Lung (tissue), 12 donors: ENCODE data around the gene SCAMP3. TPM values are rescaled to one million over a fixed set of nuclear protein-coding genes. Genes with fewer than 3 reads are reported as not detected.
A peak's percentile ranks its signal among the peaks of the same experiment; 100 is the strongest.

Experiments used
- ATAC-seq: fragments of 200-7000 bp; cut with Tn5 transposase; one replicate; pipeline ENCODE4 v1.9.1; 2020; ENCODE audit warnings: moderate number of reproducible peaks; ENCODE audit not compliant: insufficient read depth, low FRiP score
- DNase-seq, 3 donors: peaks; one replicate each; pipeline ENCODE4 v3.0.0-alpha.2; 2013 to 2017
- H3K27ac ChIP-seq, 2 donors: one replicate each; pipeline ENCODE4 v1.5.1; 2013; ENCODE audit warnings: mild to moderate bottlenecking in 2 of 2, moderate library complexity in 2 of 2, control low read depth in 1 of 2, inconsistent platforms in 1 of 2, low read depth in 1 of 2, low read length in 1 of 2
- H3K27me3 ChIP-seq, 3 donors: one replicate each; pipeline ENCODE4 v1.5.1; 2013; ENCODE audit warnings: low read length in 2 of 3; ENCODE audit not compliant: control insufficient read depth in 3 of 3, insufficient read depth in 3 of 3
- H3K36me3 ChIP-seq, 4 donors: one replicate each; pipeline ENCODE4 v1.5.1; 2013; ENCODE audit warnings: low read length in 4 of 4, mild to moderate bottlenecking in 1 of 4, moderate library complexity in 1 of 4; ENCODE audit not compliant: control insufficient read depth in 4 of 4, insufficient read depth in 4 of 4
- H3K4me1 ChIP-seq, 5 donors: one replicate each; pipeline ENCODE4 v1.5.1; 2013; ENCODE audit warnings: low read length in 5 of 5, mild to moderate bottlenecking in 2 of 5, moderate library complexity in 1 of 5; ENCODE audit not compliant: control insufficient read depth in 5 of 5, insufficient read depth in 5 of 5
- H3K4me3 ChIP-seq: one replicate; pipeline ENCODE4 v1.5.1; 2013; ENCODE audit warnings: mild to moderate bottlenecking, control low read depth, moderate library complexity
- H3K9ac ChIP-seq, 2 donors: one replicate each; pipeline ENCODE4 v1.5.1; 2013; ENCODE audit warnings: low read length in 2 of 2, control low read depth in 1 of 2; ENCODE audit not compliant: insufficient read depth in 1 of 2
- H3K9me3 ChIP-seq, 4 donors: one replicate each; pipeline ENCODE4 v1.5.1; 2013; ENCODE audit warnings: low read length in 3 of 4, mild to moderate bottlenecking in 1 of 4, moderate library complexity in 1 of 4; ENCODE audit not compliant: control insufficient read depth in 4 of 4, insufficient read depth in 3 of 4
- CTCF ChIP-seq: IDR thresholded peaks from 2 replicates; pipeline ENCODE4 v1.5.1; 2012; ENCODE audit warnings: mild to moderate bottlenecking; ENCODE audit errors: control extremely low read depth, extremely low read depth
- WGBS, 2 donors: extraction: QIAGEN DNeasy Blood & Tissue Kit; methylation state at CpG; one replicate each; pipeline ENCODE4 v1.1.7; 2013; 5-methylcytosine and 5-hydroxymethylcytosine counted together
- polyA plus RNA-seq, 2 donors: library from polyadenylated mRNA; stranded (reverse); fragments of 200-250 nt; gene quantifications; one replicate each; pipeline ENCODE4 v1.2.1, GENCODE V29; 2013
- total RNA-seq, 2 donors: library from RNA; depleted of rRNA in 1 of 2; stranded (reverse); fragments of >200 nt in 1 of 2; gene quantifications; one replicate each; pipeline ENCODE4 v1.2.1, GENCODE V29; 2014 to 2021
- donor health status: control.
- donor health status: control.
- donor health status: Bipolar disorder and iron deficiency.
- donor health status: healthy.
- donor health status: DM: yes; HTN: yes; CAD: no.

SCAMP3 gene
- total and polyA plus RNA-seq, 4 donors: 29.9 to 90.3 (median 69.8) TPM

DNA sequence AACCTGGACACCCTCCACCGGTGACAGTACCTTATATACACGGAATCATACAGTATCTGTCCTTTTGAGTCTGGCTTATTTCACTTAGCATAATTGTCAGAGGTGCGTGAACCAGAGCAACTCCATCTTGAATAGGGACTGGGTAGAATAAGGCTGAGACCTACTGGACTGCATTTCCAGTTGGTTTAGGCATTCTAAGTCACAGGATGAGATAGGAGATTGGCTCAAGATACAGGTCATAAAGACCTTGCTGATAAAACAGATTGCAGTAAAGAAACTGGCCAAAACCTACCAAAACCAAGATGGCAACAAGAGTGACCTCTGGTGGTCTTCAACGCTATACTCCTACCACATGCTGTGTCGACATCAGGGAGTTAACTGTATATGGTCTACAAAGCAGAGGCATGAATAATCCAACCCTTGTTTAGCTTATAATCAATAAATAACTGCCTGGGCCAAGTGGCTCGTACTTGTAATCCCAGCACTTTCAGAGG lies 45.1 kb upstream of the SCAMP3 start:
- H3K27ac ChIP-seq: no peak overlapping the region
- TF ChIP-seq CTCF: no peak
- ATAC-seq: no peak
- H3K27me3 ChIP-seq: no peaks in the 10 kb centered on the region
- no peak overlapping the region for H3K9ac ChIP-seq
- H3K4me1 ChIP-seq: peaks cover 0 to 13% (median 3%) of the 10 kb centered on the region in 5 donors
- no peak overlapping the region for H3K4me3 ChIP-seq
- DNase-seq: peak in 2 of 3 donors; percentile 73 to 75
- H3K9me3 ChIP-seq: no peaks in the 10 kb centered on the region
- H3K36me3 ChIP-seq: peaks cover 0 to 6% (median 2%) of the 10 kb centered on the region in 4 donors
- WGBS, 2 donors: 59 to 60% methylated on average over 6 of the region's 6 CpGs

DNA sequence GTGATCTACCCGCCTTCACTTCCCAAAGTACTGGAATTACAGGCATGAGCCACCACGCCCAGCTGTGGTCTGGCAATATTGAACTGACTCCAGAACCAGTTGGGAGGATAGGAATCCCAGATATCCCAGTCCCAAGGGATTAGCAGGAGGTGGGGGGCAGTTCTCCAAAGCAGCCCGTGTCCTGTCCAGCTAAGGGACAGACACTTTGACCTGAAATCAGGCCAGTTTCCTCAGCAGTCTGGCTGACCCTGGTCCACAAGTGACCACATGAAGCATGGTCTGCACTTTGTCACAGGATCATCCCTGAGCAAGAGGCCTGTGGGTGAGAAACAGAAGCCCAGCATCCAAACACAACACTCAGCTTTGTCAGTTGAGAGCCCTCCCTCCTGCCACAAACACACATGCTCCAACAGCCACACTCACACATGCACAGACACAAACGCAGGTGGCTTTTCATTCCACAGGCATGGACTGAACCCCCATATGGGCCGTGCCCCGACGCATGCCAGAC lies 43.8 kb upstream of the SCAMP3 start:
- 85 to 93% methylated on average over 7 of the region's 7 CpGs for WGBS, 2 donors
- H3K9me3 ChIP-seq: no peaks in the 10 kb centered on the region
- H3K9ac ChIP-seq: no peak overlapping the region
- no peak for TF ChIP-seq CTCF
- H3K36me3 ChIP-seq: peaks cover 0 to 4% (median 0%) of the 10 kb centered on the region in 4 donors
- ATAC-seq: no peak
- DNase-seq: no peak
- H3K4me1 ChIP-seq: peaks cover 0 to 13% (median 3%) of the 10 kb centered on the region in 5 donors
- no peak overlapping the region for H3K4me3 ChIP-seq
- H3K27ac ChIP-seq: no peak overlapping the region
- no peaks in the 10 kb centered on the region for H3K27me3 ChIP-seq

DNA sequence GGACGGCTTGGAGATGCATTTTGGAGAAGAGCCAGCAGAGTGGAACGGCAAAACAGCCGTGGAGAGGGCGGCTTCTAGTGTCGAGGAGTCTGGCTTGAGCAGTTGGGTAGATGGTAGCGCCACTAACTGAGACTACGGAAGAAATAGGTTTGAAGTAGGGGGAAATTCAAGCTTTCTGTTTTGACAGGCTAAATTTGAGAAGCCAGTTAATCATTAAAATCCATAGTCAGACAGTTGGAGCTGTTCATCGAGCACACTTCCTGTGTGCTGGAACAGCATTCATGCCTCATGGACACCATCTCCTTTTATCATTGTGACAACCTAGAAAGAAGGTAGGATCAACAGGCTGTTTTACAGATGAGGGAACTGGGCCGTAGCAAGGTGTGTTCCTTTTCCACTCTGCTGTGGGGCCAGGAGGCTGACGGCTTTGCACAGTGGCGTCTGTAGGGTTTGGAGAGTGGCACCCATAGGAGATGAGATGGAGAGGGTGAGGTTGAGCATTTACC lies 42.5 kb upstream of the SCAMP3 start:
- no peak overlapping the region for H3K4me3 ChIP-seq
- H3K4me1 ChIP-seq: peaks cover 0 to 7% (median 0%) of the 10 kb centered on the region in 5 donors
- H3K9ac ChIP-seq: no peak overlapping the region
- DNase-seq (no peak), ATAC-seq (no peak)
- 69 to 84% methylated on average over 11 of the region's 11 CpGs for WGBS, 2 donors
- H3K36me3 ChIP-seq: no peaks in the 10 kb centered on the region
- H3K27me3 ChIP-seq: no peaks in the 10 kb centered on the region
- H3K9me3 ChIP-seq: no peaks in the 10 kb centered on the region
- TF ChIP-seq CTCF: no peak
- no peak overlapping the region for H3K27ac ChIP-seq

DNA sequence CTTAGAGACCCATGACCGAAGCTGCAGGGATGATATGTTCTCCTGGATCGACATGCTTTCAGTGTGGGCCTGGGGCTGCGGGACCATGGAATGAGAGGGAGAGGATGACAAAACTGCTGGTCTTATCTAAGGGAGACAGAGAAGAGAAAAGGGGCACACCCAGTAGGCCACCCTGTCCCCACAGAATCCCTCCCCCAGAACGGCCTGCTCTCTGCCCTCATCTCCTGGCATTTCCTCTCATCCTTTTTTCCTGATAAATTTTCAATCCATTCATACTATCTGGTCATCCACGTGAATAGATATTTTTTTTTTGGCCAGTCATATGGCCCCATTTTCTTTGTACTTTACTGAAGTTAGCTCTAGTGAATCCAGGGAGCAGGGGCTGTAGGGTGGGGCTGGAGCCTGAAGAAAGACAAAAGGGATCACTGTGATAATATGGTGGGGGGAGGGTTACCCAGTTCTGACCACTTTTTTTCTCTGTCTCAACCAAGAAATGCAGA lies 39.2 kb upstream of the SCAMP3 start, which contains the start of gene PKLR:
PKLR (minus strand) TSS at position 97 of the 500 bp plus-strand sequence; CDS start at position 54, 43 bp downstream.
- peaks cover 0 to 2% (median 0%) of the 10 kb centered on the region in 5 donors for H3K4me1 ChIP-seq
- no peaks in the 10 kb centered on the region for H3K9me3 ChIP-seq
- H3K27ac ChIP-seq: no peak within 1 kb of the TSS
- H3K9ac ChIP-seq: no peak within 1 kb of the TSS
- ATAC-seq (no peak), DNase-seq (no peak)
- H3K27me3 ChIP-seq: peaks cover 0 to 15% (median 13%) of the 10 kb centered on the region in 3 donors
- no peak within 1 kb of the TSS for H3K4me3 ChIP-seq
- H3K36me3 ChIP-seq: no peaks in the 10 kb centered on the region
- 90 to 93% methylated on average over 5 of the region's 5 CpGs for WGBS, 2 donors
- no peak for TF ChIP-seq CTCF
